ENCODE data around the gene NEDD9.

GRCh38 chr6:11212664-11213063 lies 19.8 kb downstream of the NEDD9 start:
- no peak for TF ChIP-seq CTCF (IDR thresholded peaks at IDR 0.05)
- TF ChIP-seq POLR2A (IDR thresholded peaks at IDR 0.05), result no peak

All from upper lobe of left lung (tissue), 4 donors.